Neural progenitor cell (in vitro differentiated cells): ENCODE results near the gene NDUFA12. TPM values are rescaled to one million over a fixed set of nuclear protein-coding genes. Genes with fewer than 3 reads are reported as not detected.
A peak's percentile ranks its signal among the peaks of the same experiment; 100 is the strongest.

Experiments
- DNase-seq: peaks from one replicate; pipeline ENCODE4 v3.0.0-alpha.2; 2016; ENCODE audit warnings: low spot score
- H2AFZ ChIP-seq: fragments of 200-600 bp; sonication (generic); replicated peaks from 2 replicates; pipeline ENCODE4 v1.6.1; 2016; ENCODE audit warnings: antibody characterized with exemption
- H3F3A ChIP-seq: fragments of 200-600 bp; sonication (generic); 2 replicates; pipeline ENCODE4 v1.6.1; 2016; ENCODE audit warnings: antibody characterized with exemption, low read depth
- H3K27ac ChIP-seq: fragments of 200-600 bp; sonication (generic); 2 replicates; pipeline ENCODE4 v1.5.1; 2016; ENCODE audit warnings: mild to moderate bottlenecking
- H3K27me3 ChIP-seq: fragments of 200-600 bp; sonication (generic); 2 replicates; pipeline ENCODE4 v1.6.1; 2016; ENCODE audit warnings: mild to moderate bottlenecking, moderate library complexity
- H3K36me3 ChIP-seq: fragments of 200-600 bp; sonication (generic); 2 replicates; pipeline ENCODE4 v1.5.1; 2016
- H3K4me1 ChIP-seq: fragments of 200-600 bp; sonication (generic); 2 replicates; pipeline ENCODE4 v1.6.1; 2016; ENCODE audit warnings: mixed run types
- H3K4me2 ChIP-seq: fragments of 200-600 bp; sonication (generic); 2 replicates; pipeline ENCODE4 v1.6.1; 2016
- H3K4me3 ChIP-seq: fragments of 200-600 bp; sonication (generic); 2 replicates; pipeline ENCODE4 v1.5.1; 2016
- H3K79me2 ChIP-seq: fragments of 200-600 bp; sonication (generic); 2 replicates; pipeline ENCODE4 v1.6.1; 2016; ENCODE audit warnings: low read depth
- H3K9ac ChIP-seq: fragments of 200-600 bp; sonication (generic); 2 replicates; pipeline ENCODE4 v1.6.1; 2016
- H3K9me3 ChIP-seq: fragments of 200-600 bp; sonication (generic); 2 replicates; pipeline ENCODE4 v1.5.1; 2016; ENCODE audit warnings: low read depth
- H4K20me1 ChIP-seq: fragments of 200-600 bp; sonication (generic); 2 replicates; pipeline ENCODE4 v1.6.1; 2016; ENCODE audit warnings: low read depth
- H3K27ac Mint-ChIP-seq: 3 replicates; pipeline ENCODE4 v1.8.0; 2021; ENCODE audit warnings: mixed read lengths
- H3K27me3 Mint-ChIP-seq: 2 replicates; pipeline ENCODE4 v1.8.0; 2022; ENCODE audit warnings: low read depth, mild to moderate bottlenecking, inconsistent platforms, moderate library complexity, mixed read lengths; ENCODE audit not compliant: insufficient read depth
- H3K36me3 Mint-ChIP-seq: 3 replicates; pipeline ENCODE4 v1.8.0; 2021; ENCODE audit warnings: mixed read lengths
- H3K4me1 Mint-ChIP-seq: 3 replicates; pipeline ENCODE4 v1.8.0; 2021; ENCODE audit warnings: mixed read lengths
- H3K4me3 Mint-ChIP-seq: 3 replicates; pipeline ENCODE4 v1.8.0; 2021; ENCODE audit warnings: mild to moderate bottlenecking, moderate library complexity, mixed read lengths
- H3K9me3 Mint-ChIP-seq: 3 replicates; pipeline ENCODE4 v1.8.0; 2020; ENCODE audit warnings: mixed read lengths
- EZH2 ChIP-seq: fragments of 200-600 bp; sonication (generic); IDR thresholded peaks from 2 replicates; pipeline ENCODE4 v1.6.1; 2017; ENCODE audit warnings: antibody characterized with exemption, mild to moderate bottlenecking, moderate library complexity
- EZH2phosphoT487 ChIP-seq: fragments of 200-600 bp; sonication (generic); IDR thresholded peaks from 2 replicates; pipeline ENCODE4 v1.6.1; 2017; ENCODE audit warnings: antibody characterized with exemption
- total RNA-seq: library from RNA; depleted of rRNA; stranded (reverse); fragments of >200 nt; gene quantifications from 2 replicates; pipeline ENCODE4 v1.2.3, GENCODE V29; 2015; ENCODE audit warnings: low replicate concordance
- TF ChIP-seq, protein P1 (sequence below): fragments of 200-600 bp; sonication (generic); IDR thresholded peaks from 2 replicates; pipeline ENCODE4 v1.5.1; 2017; ENCODE audit warnings: antibody characterized with exemption, mild to moderate bottlenecking

Gene NDUFA12
- total RNA-seq, 1 donor from 2014 or later = 170 TPM

DNA sequence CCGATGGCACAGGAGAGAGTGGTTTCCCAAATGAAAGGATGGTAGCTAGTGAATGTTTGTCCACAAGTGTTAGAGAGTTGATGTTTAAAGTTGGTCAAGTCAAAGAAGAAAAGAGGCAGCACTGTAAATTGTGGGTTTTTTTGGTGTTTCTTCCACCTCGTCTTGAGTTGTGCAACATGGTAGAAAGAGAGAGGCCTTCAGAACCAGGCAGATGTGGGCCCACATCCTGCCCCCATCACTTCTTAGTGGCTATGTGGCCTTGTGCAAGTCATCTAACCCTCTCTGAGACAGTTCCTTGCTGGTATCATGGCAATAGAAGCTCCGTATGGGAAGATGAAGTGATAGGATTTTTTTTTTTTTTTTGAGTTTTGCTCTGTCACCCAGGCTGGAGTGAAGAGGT is 60.8 kb downstream of the NDUFA12 start:
- H3K27ac Mint-ChIP-seq = no peak overlapping the region
- no peak overlapping the region for H3K4me3 Mint-ChIP-seq
- Histone ChIP-seq H3K9me3 (no peaks in the 10 kb centered on the region), H3K4me1 (peaks cover 15% of the 10 kb centered on the region), H4K20me1 (no peaks in the 10 kb centered on the region), H3K27me3 (no peaks in the 10 kb centered on the region), H3K4me2 (no peak overlapping the region), H3K36me3 (no peaks in the 10 kb centered on the region), H2AFZ (no peak overlapping the region), H3K4me3 (no peak overlapping the region), H3K79me2 (no peaks in the 10 kb centered on the region), H3K27ac (no peak overlapping the region), H3F3A (peaks cover 8% of the 10 kb centered on the region), H3K9ac (no peak overlapping the region)
- H3K9me3 Mint-ChIP-seq = peaks cover 3% of the 10 kb centered on the region
- TF ChIP-seq EZH2 = no peak
- TF ChIP-seq EZH2phosphoT487 = no peak
- TF ChIP-seq, protein P1, sequence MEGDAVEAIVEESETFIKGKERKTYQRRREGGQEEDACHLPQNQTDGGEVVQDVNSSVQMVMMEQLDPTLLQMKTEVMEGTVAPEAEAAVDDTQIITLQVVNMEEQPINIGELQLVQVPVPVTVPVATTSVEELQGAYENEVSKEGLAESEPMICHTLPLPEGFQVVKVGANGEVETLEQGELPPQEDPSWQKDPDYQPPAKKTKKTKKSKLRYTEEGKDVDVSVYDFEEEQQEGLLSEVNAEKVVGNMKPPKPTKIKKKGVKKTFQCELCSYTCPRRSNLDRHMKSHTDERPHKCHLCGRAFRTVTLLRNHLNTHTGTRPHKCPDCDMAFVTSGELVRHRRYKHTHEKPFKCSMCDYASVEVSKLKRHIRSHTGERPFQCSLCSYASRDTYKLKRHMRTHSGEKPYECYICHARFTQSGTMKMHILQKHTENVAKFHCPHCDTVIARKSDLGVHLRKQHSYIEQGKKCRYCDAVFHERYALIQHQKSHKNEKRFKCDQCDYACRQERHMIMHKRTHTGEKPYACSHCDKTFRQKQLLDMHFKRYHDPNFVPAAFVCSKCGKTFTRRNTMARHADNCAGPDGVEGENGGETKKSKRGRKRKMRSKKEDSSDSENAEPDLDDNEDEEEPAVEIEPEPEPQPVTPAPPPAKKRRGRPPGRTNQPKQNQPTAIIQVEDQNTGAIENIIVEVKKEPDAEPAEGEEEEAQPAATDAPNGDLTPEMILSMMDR = no peak
- peaks cover 11% of the 10 kb centered on the region for H3K4me1 Mint-ChIP-seq
- H3K27me3 Mint-ChIP-seq = peaks cover 6% of the 10 kb centered on the region
- DNase-seq = no peak
- H3K36me3 Mint-ChIP-seq = peaks cover 3% of the 10 kb centered on the region

DNA sequence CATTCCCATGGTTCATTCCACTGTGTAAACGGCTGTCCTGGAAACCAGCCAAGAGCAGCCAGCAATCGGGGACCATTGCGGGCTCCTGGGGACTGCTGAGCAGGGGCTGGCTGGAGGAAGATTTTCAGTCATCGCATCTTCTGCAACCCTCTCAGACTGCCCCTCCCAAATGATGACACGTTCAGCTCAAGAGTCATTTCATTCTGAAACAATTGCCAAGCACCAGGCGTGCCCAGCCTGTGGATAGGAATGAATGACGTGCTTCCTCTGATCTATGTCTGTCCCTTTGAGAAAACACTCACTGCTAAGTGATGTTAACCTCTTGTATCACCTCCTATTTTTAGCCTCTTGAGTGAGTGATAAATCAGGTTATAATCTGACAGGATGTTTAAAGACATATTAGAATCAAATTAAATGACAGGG is 62.0 kb downstream of the NDUFA12 start:
- Histone ChIP-seq H3K9me3 (no peaks in the 10 kb centered on the region), H3F3A (peaks cover 8% of the 10 kb centered on the region), H3K9ac (no peak overlapping the region), H3K4me3 (no peak overlapping the region), H3K27me3 (no peaks in the 10 kb centered on the region), H4K20me1 (no peaks in the 10 kb centered on the region), H3K4me2 (peak overlapping the region; percentile 51), H3K27ac (no peak overlapping the region), H2AFZ (no peak overlapping the region), H3K4me1 (peaks cover 15% of the 10 kb centered on the region), H3K36me3 (no peaks in the 10 kb centered on the region), H3K79me2 (no peaks in the 10 kb centered on the region)
- peaks cover 11% of the 10 kb centered on the region for H3K4me1 Mint-ChIP-seq
- H3K36me3 Mint-ChIP-seq = peaks cover 3% of the 10 kb centered on the region
- H3K27me3 Mint-ChIP-seq = peaks cover 6% of the 10 kb centered on the region
- peaks cover 3% of the 10 kb centered on the region for H3K9me3 Mint-ChIP-seq
- H3K4me3 Mint-ChIP-seq = no peak overlapping the region
- TF ChIP-seq EZH2 (no peak), EZH2phosphoT487 (no peak)
- TF ChIP-seq, protein P1 = no peak
- DNase-seq = peak; percentile 11
- H3K27ac Mint-ChIP-seq = no peak overlapping the region

DNA sequence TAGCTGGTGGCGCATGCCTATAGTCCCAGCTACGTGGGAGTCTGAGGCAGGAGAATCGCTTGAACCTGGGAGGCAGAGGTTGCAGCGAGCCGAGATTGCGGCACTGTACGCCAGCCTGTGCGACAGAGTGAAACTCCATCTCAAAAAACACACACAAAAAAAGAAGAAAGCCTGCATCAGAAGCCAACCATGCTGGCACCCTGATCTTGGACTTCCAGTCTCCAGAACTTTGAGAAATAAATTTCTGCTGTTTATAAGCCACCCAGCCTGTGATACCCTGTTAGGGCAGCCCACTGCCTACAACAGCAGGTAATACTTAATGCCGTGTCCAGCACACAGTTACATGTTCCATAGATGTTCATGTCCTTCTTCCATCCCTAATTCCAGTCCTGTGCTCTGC is 62.7 kb downstream of the NDUFA12 start:
- Histone ChIP-seq H4K20me1 (no peaks in the 10 kb centered on the region), H3K27me3 (no peaks in the 10 kb centered on the region), H3K79me2 (no peaks in the 10 kb centered on the region), H3K36me3 (no peaks in the 10 kb centered on the region), H3K4me1 (peaks cover 15% of the 10 kb centered on the region), H3F3A (peaks cover 8% of the 10 kb centered on the region), H3K27ac (no peak overlapping the region), H3K4me2 (peak overlapping the region; percentile 51), H2AFZ (no peak overlapping the region), H3K9me3 (no peaks in the 10 kb centered on the region), H3K9ac (no peak overlapping the region), H3K4me3 (no peak overlapping the region)
- Mint-ChIP-seq H3K36me3 (peaks cover 3% of the 10 kb centered on the region), H3K9me3 (peaks cover 3% of the 10 kb centered on the region), H3K4me1 (peaks cover 11% of the 10 kb centered on the region), H3K27me3 (peaks cover 6% of the 10 kb centered on the region), H3K27ac (peak overlapping the region; percentile 68), H3K4me3 (no peak overlapping the region)
- DNase-seq = no peak
- TF ChIP-seq, protein P1 = no peak
- TF ChIP-seq EZH2 (no peak), EZH2phosphoT487 (no peak)
